Liver (tissue), 9 donors: ENCODE results near the gene MICU2. TPM values are rescaled to one million over a fixed set of nuclear protein-coding genes. Genes with fewer than 3 reads are reported as not detected.

ENCODE experiments used
- DNase-seq: peaks from one replicate; pipeline ENCODE4 v3.0.0-alpha.2; 2017; ENCODE audit warnings: low spot score
- H3K27ac ChIP-seq, 2 donors: one replicate each; pipeline ENCODE4 v1.7.0; 2013; ENCODE audit warnings: inconsistent platforms in 2 of 2, low read length in 2 of 2, control low read depth in 1 of 2, low read depth in 1 of 2, mild to moderate bottlenecking in 1 of 2
- H3K27me3 ChIP-seq, 4 donors: one replicate each; pipeline versions ENCODE4 v1.6.1 to v1.7.0; 2013; ENCODE audit warnings: low read length in 3 of 4, inconsistent platforms in 1 of 4, mild to moderate bottlenecking in 1 of 4, moderate library complexity in 1 of 4; ENCODE audit not compliant: control insufficient read depth in 4 of 4, insufficient read depth in 4 of 4
- H3K36me3 ChIP-seq, 4 donors: one replicate each; pipeline versions ENCODE4 v1.6.1 to v1.7.0; 2013; ENCODE audit warnings: low read length in 3 of 4, mild to moderate bottlenecking in 3 of 4, low read depth in 1 of 4, moderate library complexity in 1 of 4; ENCODE audit not compliant: control insufficient read depth in 4 of 4, insufficient read depth in 3 of 4
- H3K4me1 ChIP-seq, 4 donors: one replicate each; pipeline versions ENCODE4 v1.6.1 to v1.7.0; 2013; ENCODE audit warnings: low read length in 3 of 4, mild to moderate bottlenecking in 3 of 4, moderate library complexity in 1 of 4; ENCODE audit not compliant: control insufficient read depth in 4 of 4, insufficient read depth in 4 of 4
- H3K4me3 ChIP-seq, 3 donors: one replicate each; pipeline versions ENCODE4 v1.6.1 to v1.7.0; 2013; ENCODE audit warnings: low read length in 3 of 3, control low read depth in 1 of 3, low read depth in 1 of 3, mild to moderate bottlenecking in 1 of 3
- H3K9ac ChIP-seq, 2 donors: one replicate each; pipeline ENCODE4 v1.7.0; 2013; ENCODE audit warnings: low read length in 2 of 2, mild to moderate bottlenecking in 2 of 2, moderate library complexity in 2 of 2, control low read depth in 1 of 2, low read depth in 1 of 2
- H3K9me3 ChIP-seq, 4 donors: one replicate each; pipeline versions ENCODE4 v1.6.1 to v1.7.0; 2013; ENCODE audit warnings: low read length in 3 of 4; ENCODE audit not compliant: control insufficient read depth in 4 of 4
- ATF3 ChIP-seq: IDR thresholded peaks from 2 replicates; pipeline ENCODE4 v1.6.1; 2016; ENCODE audit warnings: antibody characterized with exemption
- CTCF ChIP-seq: fragments of 150-350 bp; IDR thresholded peaks from 2 replicates; pipeline ENCODE4 v1.5.1; 2017; ENCODE audit warnings: improper control_type of control experiment, low read depth, low read length; ENCODE audit not compliant: missing input control
- EGR1 ChIP-seq, 2 donors: IDR thresholded peaks; 2 replicates each; pipeline ENCODE4 v1.6.1; 2016 to 2018; ENCODE audit warnings: antibody characterized with exemption in 2 of 2, low read depth in 2 of 2
- FOXA2 ChIP-seq: IDR thresholded peaks from 2 replicates; pipeline ENCODE4 v1.6.1; 2016; ENCODE audit warnings: antibody characterized with exemption
- GABPA ChIP-seq, 2 donors: IDR thresholded peaks in 1 of 2; conservative IDR thresholded peaks in 1 of 2; 2 replicates each; pipeline ENCODE4 v1.6.1; 2016; ENCODE audit warnings: antibody characterized with exemption in 2 of 2, mild to moderate bottlenecking in 1 of 2, moderate library complexity in 1 of 2
- HNF4A ChIP-seq, 2 donors: conservative IDR thresholded peaks; 2 replicates each; pipeline ENCODE4 v1.6.1; 2016; ENCODE audit warnings: antibody characterized with exemption in 2 of 2, mild to moderate bottlenecking in 2 of 2
- HNF4G ChIP-seq: IDR thresholded peaks from 2 replicates; pipeline ENCODE4 v1.6.1; 2016; ENCODE audit warnings: antibody characterized with exemption
- JUND ChIP-seq, 2 donors: IDR thresholded peaks; 2 replicates each; pipeline ENCODE4 v1.6.1; 2016; ENCODE audit warnings: antibody characterized with exemption in 2 of 2
- MAX ChIP-seq: IDR thresholded peaks from 2 replicates; pipeline ENCODE4 v1.6.1; 2016; ENCODE audit warnings: antibody characterized with exemption
- NR2F2 ChIP-seq: IDR thresholded peaks from 2 replicates; pipeline ENCODE4 v1.6.1; 2016; ENCODE audit warnings: antibody characterized with exemption
- RAD21 ChIP-seq, 2 donors: IDR thresholded peaks; 2 replicates each; pipeline ENCODE4 v1.6.1; 2016; ENCODE audit warnings: antibody characterized with exemption in 2 of 2, mild to moderate bottlenecking in 2 of 2
- REST ChIP-seq: IDR thresholded peaks from 2 replicates; pipeline ENCODE4 v1.6.1; 2016; ENCODE audit warnings: antibody characterized with exemption, mild to moderate bottlenecking
- RXRA ChIP-seq, 2 donors: IDR thresholded peaks; 2 replicates each; pipeline ENCODE4 v1.6.1; 2017 to 2018; ENCODE audit warnings: antibody characterized with exemption in 2 of 2, mild to moderate bottlenecking in 1 of 2
- SP1 ChIP-seq: IDR thresholded peaks from 2 replicates; pipeline ENCODE4 v1.6.1; 2018; ENCODE audit warnings: antibody characterized with exemption, mild to moderate bottlenecking
- TAF1 ChIP-seq: conservative IDR thresholded peaks from 2 replicates; pipeline ENCODE4 v1.6.1; 2016; ENCODE audit warnings: antibody characterized with exemption, mild to moderate bottlenecking
- YY1 ChIP-seq: IDR thresholded peaks from 2 replicates; pipeline ENCODE4 v1.6.1; 2016; ENCODE audit warnings: antibody characterized with exemption, mild to moderate bottlenecking
- ZBTB33 ChIP-seq: IDR thresholded peaks from 2 replicates; pipeline ENCODE4 v1.6.1; 2016; ENCODE audit warnings: antibody characterized with exemption
- WGBS: extraction: QIAGEN DNeasy Blood & Tissue Kit; methylation state at CpG from one replicate; pipeline ENCODE4 v1.1.7; 2013; 5-methylcytosine and 5-hydroxymethylcytosine counted together
- polyA plus RNA-seq, 2 donors: library from polyadenylated mRNA; stranded (reverse) in 1 of 2; unstranded in 1 of 2; fragments of 200-250 nt in 1 of 2; fragments of >200 nt in 1 of 2; fragmentation: Nextera tagmentation in 1 of 2; extraction: Ambion mirVana in 1 of 2; gene quantifications; one replicate each; pipeline versions ENCODE4 v1.2.1 to v1.2.3, GENCODE V29; 2013 to 2015
- total RNA-seq, 2 donors: library from RNA; depleted of rRNA; stranded (reverse); fragments of >200 nt; gene quantifications; one replicate each; pipeline ENCODE4 v1.2.3, GENCODE V29; 2014
- donor health status: healthy.
- donor health status: healthy.
- donor health status: healthy.
- donor health status: healthy.
- donor health status: healthy.

The MICU2 gene
- total and polyA plus RNA-seq, 4 donors = 19.4 to 42.9 (median 24.8) TPM

- Histone ChIP-seq H3K27me3 (no peaks in the 10 kb centered on the region), H3K9me3 (no peaks in the 10 kb centered on the region), H3K4me1 (peaks cover 0 to 1% (median 0%) of the 10 kb centered on the region in 4 donors), H3K36me3 (no peaks in the 10 kb centered on the region), H3K4me3 (no peak overlapping the region), H3K27ac (no peak overlapping the region), H3K9ac (no peak overlapping the region)
- no peak for TF ChIP-seq CTCF
- no peak for TF ChIP-seq ZBTB33
- no peak for TF ChIP-seq ATF3
- no peak for TF ChIP-seq MAX
- no peak for TF ChIP-seq HNF4G
- TF ChIP-seq HNF4A (conservative IDR thresholded peaks at IDR 0.05) = no peak
- no peak for TF ChIP-seq JUND (IDR thresholded peaks at IDR 0.05)
- no peak for TF ChIP-seq RAD21 (IDR thresholded peaks at IDR 0.05)
- TF ChIP-seq TAF1 = no peak
- no peak for TF ChIP-seq EGR1 (IDR thresholded peaks at IDR 0.05; ENCODE audit: low read depth in 2 of 2)
- no peak for TF ChIP-seq SP1
- no peak for TF ChIP-seq GABPA (IDR thresholded peaks at IDR 0.05 in 1 of 2, conservative IDR thresholded peaks at IDR 0.05 in 1 of 2)
- DNase-seq = no peak
- WGBS = 92% methylated on average over 3 of the region's 3 CpGs
These were observed 24.1 kb downstream of the MICU2 start for GRCh38 chr13:21579754-21580316.

GRCh38 chr13:21578748-21579147, 25.2 kb downstream of the MICU2 start:
- Histone ChIP-seq H3K4me1 (peaks cover 0 to 1% (median 0%) of the 10 kb centered on the region in 4 donors), H3K36me3 (no peaks in the 10 kb centered on the region), H3K27ac (no peak overlapping the region), H3K9ac (no peak overlapping the region), H3K9me3 (no peaks in the 10 kb centered on the region), H3K27me3 (no peaks in the 10 kb centered on the region), H3K4me3 (no peak overlapping the region)
- WGBS = 91% methylated on average over 1 of the region's 1 CpG
- TF ChIP-seq RAD21 (IDR thresholded peaks at IDR 0.05) (no peak), JUND (IDR thresholded peaks at IDR 0.05) (no peak), HNF4G (no peak), FOXA2 (no peak), NR2F2 (no peak), SP1 (no peak), YY1 (no peak), HNF4A (conservative IDR thresholded peaks at IDR 0.05) (no peak), ATF3 (no peak), EGR1 (IDR thresholded peaks at IDR 0.05; ENCODE audit: low read depth in 2 of 2) (no peak), REST (no peak), RXRA (IDR thresholded peaks at IDR 0.05) (no peak), TAF1 (no peak)
- no peak for DNase-seq
